Right atrium auricular region (tissue), 2 donors: ENCODE measurements around the gene KIF6. TPM values are rescaled to one million over a fixed set of nuclear protein-coding genes. Genes with fewer than 3 reads are reported as not detected.

Experiments
- DNase-seq: peaks from one replicate; pipeline ENCODE4 v3.0.0-alpha.2; 2019; ENCODE audit warnings: low spot score
- H3K27ac ChIP-seq, 2 donors: fragments of 200-600 bp; sonication (generic); 1 replicate in 1 of 2; 2 replicates in 1 of 2; pipeline ENCODE4 v1.5.1; 2016 to 2019
- H3K27me3 ChIP-seq, 2 donors: fragments of 200-600 bp; sonication (generic); one replicate each; pipeline versions ENCODE4 v1.5.1 to v1.6.0; 2017 to 2019
- H3K36me3 ChIP-seq: fragments of 200-600 bp; sonication (generic); one replicate; pipeline ENCODE4 v1.5.1; 2016
- H3K4me1 ChIP-seq, 2 donors: fragments of 200-600 bp; sonication (generic); one replicate each; pipeline versions ENCODE4 v1.5.1 to v1.6.0; 2017 to 2019
- H3K4me3 ChIP-seq, 2 donors: fragments of 200-600 bp; sonication (generic); 1 replicate in 1 of 2; 2 replicates in 1 of 2; pipeline ENCODE4 v1.5.1; 2017 to 2019; ENCODE audit warnings: mild to moderate bottlenecking in 1 of 2, moderate library complexity in 1 of 2
- H3K9me3 ChIP-seq, 2 donors: fragments of 200-600 bp; sonication (generic); one replicate each; pipeline ENCODE4 v1.5.1; 2019
- total RNA-seq, 2 donors: library from RNA; depleted of rRNA; stranded (reverse); fragments of >200 nt; gene quantifications; one replicate each; pipeline ENCODE4 v1.1.0, GENCODE V29; 2016
- TF ChIP-seq, protein P1 (sequence below), 2 donors: fragments of 200-600 bp; sonication (generic); IDR thresholded peaks; one replicate each; pipeline ENCODE4 v1.5.1; 2019; ENCODE audit warnings: antibody characterized with exemption in 2 of 2

KIF6 gene
- total RNA-seq, 2 donors from 2014 or later, result not detected

DNA sequence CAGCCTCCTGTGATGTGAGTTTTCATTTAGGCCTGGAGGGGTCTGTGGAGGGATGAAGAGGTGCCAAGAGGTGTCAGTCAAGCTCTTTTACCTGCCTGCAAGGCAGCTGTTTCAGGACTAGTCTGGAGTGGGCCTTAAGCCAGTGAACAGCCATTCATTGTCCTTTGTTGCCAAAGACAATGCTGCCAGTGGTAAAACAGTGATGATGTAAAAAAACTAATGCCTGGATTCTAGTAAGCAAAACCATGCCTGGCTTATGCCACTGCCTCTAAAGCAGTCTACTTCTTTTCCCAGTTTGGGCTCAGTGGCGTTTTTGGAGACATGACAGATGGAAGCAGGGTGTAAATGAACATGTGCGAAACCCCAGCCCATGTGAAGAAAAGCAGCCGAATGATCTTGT lies 309.2 kb downstream of the KIF6 start:
- no peak overlapping the region for H3K27ac ChIP-seq
- no peaks in the 10 kb centered on the region for H3K9me3 ChIP-seq
- TF ChIP-seq, protein P1, sequence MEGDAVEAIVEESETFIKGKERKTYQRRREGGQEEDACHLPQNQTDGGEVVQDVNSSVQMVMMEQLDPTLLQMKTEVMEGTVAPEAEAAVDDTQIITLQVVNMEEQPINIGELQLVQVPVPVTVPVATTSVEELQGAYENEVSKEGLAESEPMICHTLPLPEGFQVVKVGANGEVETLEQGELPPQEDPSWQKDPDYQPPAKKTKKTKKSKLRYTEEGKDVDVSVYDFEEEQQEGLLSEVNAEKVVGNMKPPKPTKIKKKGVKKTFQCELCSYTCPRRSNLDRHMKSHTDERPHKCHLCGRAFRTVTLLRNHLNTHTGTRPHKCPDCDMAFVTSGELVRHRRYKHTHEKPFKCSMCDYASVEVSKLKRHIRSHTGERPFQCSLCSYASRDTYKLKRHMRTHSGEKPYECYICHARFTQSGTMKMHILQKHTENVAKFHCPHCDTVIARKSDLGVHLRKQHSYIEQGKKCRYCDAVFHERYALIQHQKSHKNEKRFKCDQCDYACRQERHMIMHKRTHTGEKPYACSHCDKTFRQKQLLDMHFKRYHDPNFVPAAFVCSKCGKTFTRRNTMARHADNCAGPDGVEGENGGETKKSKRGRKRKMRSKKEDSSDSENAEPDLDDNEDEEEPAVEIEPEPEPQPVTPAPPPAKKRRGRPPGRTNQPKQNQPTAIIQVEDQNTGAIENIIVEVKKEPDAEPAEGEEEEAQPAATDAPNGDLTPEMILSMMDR (IDR thresholded peaks at IDR 0.05), result no peak
- H3K4me1 ChIP-seq, result peaks cover 0 to 11% of the 10 kb centered on the region in 2 donors
- DNase-seq, result no peak
- H3K36me3 ChIP-seq, result no peaks in the 10 kb centered on the region
- H3K27me3 ChIP-seq, result no peaks in the 10 kb centered on the region
- H3K4me3 ChIP-seq, result no peak overlapping the region

DNA sequence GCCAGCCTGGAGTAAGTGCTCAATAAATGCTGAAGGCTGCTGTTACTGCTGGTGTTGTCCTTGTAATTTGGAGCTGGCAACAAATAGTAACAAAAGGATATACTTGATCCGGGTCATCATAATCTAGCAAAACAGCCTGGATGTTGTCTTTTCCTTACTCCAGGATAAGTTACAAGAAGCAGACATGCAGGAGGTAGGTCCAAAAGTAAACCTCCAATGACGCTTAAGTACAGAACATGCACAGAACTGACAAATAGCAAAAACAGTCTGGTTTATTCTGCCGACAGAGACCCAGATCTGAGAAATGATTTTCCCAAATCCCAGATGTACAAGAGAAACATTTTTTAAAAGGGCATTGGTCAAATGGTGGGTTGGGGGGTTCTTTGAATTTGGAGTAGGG lies 309.7 kb downstream of the KIF6 start:
- no peak for DNase-seq
- H3K27ac ChIP-seq, result no peak overlapping the region
- TF ChIP-seq, protein P1 (IDR thresholded peaks at IDR 0.05), result no peak

DNA sequence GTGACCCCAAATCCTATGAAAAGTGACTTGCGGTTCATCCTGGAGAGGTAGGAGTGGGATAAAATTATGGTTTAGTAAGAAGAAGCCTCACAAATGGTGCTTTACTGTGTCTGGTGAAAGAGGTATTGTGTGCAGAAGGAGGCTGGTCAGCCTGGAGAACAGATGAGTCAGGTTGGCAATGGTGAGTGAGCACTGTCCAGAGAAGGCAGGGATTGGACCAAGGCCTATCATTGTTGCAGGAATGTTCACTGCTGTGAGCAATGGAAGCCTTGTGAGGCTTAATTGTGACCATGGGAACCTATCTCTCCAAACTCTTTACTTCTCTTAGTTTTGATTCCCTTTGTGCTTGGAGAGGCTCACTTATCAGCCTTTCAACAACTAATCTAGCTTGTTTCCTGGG lies 313.7 kb downstream of the KIF6 start:
- Histone ChIP-seq H3K4me1 (no peaks in the 10 kb centered on the region), H3K27me3 (no peaks in the 10 kb centered on the region), H3K27ac (no peak overlapping the region), H3K4me3 (no peak overlapping the region), H3K36me3 (no peaks in the 10 kb centered on the region), H3K9me3 (no peaks in the 10 kb centered on the region)
- DNase-seq, result no peak
- TF ChIP-seq, protein P1 (IDR thresholded peaks at IDR 0.05), result no peak

More for the DNA sequence above, 309.7 kb downstream of the KIF6 start:
- Histone ChIP-seq H3K9me3 (no peaks in the 10 kb centered on the region), H3K27me3 (no peaks in the 10 kb centered on the region), H3K36me3 (no peaks in the 10 kb centered on the region), H3K4me3 (no peak overlapping the region), H3K4me1 (peaks cover 0 to 5% of the 10 kb centered on the region in 2 donors)

DNA sequence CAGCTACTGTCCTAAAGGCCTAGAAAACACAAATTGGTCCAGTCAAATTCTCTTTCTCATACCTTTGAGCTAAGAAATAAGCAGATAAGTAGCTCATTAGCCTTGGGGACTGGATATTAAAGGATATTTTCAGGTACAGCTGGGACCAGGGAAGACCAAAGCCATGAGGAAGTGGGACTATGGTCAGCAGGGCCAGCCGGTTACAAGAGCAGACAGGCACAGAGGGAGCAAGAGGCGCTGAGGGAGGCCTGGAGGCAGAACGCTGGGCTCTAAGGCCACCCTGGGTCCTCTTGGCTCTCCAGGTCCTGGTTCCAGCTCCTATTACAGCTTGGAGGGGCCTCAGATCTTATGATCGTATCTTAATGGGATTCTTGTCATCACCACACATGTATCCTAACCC lies 314.2 kb downstream of the KIF6 start:
- no peaks in the 10 kb centered on the region for H3K4me1 ChIP-seq

DNA sequence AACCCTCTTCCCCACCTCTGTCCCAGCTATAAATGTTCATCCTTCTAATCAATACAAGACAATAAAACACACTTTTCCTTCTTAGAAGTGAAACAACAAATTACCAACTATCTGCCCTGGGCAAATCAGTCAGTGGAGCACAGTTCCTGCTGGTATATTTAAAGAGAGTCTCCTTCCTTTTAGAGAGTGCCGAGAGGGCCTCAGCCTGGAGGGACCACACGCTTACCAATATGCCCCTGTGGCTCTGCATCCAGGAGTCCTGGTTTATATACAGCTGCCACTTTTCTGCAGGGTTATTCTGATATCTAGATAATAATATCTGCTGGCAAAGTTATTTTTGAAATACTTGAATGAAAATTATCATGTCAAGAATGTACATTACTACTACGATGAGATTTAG lies 315.3 kb downstream of the KIF6 start:
- Histone ChIP-seq H3K27ac (no peak overlapping the region), H3K36me3 (no peaks in the 10 kb centered on the region), H3K27me3 (no peaks in the 10 kb centered on the region), H3K4me3 (no peak overlapping the region), H3K4me1 (no peaks in the 10 kb centered on the region), H3K9me3 (no peaks in the 10 kb centered on the region)
- TF ChIP-seq, protein P1 (IDR thresholded peaks at IDR 0.05), result no peak
- DNase-seq, result no peak

More for the DNA sequence above, 314.2 kb downstream of the KIF6 start:
- H3K9me3 ChIP-seq, result no peaks in the 10 kb centered on the region
- TF ChIP-seq, protein P1 (IDR thresholded peaks at IDR 0.05), result no peak
- H3K4me3 ChIP-seq, result no peak overlapping the region
- no peak overlapping the region for H3K27ac ChIP-seq
- no peaks in the 10 kb centered on the region for H3K36me3 ChIP-seq
- no peak for DNase-seq
- no peaks in the 10 kb centered on the region for H3K27me3 ChIP-seq

DNA sequence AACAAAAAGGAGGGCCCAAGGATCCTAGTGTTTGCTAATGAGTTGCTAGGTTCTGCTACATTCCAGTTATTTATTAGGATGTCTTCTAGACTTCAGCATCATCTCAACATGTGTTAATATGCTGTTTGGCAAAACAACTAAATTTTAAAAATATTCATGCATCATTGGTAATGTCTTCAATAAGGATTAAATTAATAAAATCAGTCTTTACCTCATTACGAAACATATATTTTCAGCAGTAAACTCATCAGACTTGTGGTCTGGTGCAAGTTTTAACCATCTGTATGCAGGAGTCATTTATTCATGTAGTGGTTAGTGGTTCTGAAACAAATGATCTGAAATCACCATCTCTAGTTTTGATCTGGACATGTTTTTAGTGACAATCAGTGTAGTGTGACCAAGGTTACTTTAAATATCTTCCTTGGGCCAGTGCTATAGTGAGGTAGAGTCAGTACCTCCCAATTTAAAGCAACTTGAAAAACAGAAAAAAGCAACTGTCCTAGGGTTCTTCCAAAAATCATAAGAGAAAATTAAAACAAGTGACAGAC lies 317.7 kb downstream of the KIF6 start:
- Histone ChIP-seq H3K4me1 (no peaks in the 10 kb centered on the region), H3K27me3 (no peaks in the 10 kb centered on the region), H3K9me3 (no peaks in the 10 kb centered on the region), H3K4me3 (no peak overlapping the region), H3K36me3 (no peaks in the 10 kb centered on the region), H3K27ac (no peak overlapping the region)
- TF ChIP-seq, protein P1 (IDR thresholded peaks at IDR 0.05), result no peak
- no peak for DNase-seq
